Measurements from ENCODE around the gene ST7.

DNA sequence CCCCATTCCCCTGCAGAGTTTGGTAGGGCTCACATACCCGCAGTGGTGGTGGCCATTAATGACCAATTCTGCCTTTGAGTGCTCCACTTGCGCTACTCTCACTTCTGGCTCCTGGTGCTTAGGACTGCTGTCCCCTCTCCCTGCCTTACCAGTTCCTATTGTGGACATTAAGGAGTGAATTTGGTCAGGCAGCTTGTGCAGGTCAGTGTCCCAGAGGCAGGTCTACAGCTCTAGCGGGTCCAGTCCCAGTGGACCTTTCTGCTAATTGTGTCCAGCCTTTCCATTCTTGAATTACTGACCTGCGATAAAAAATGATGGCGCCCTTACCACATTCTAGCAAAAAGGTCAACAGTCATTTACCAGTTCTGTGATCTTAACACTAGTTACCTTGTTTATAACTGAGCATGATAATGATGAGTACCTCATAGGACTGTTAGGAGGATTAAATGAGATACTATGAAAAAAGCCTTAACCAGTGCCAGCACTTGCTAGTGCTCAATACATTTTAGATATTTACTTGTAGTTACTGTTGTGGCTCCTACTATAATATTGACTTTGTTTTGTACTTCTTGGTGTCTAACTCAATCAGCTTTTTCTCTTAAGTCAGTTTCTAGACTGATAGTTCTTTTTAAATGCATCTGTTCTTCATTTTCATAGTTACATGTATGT, 14.1 kb downstream of the ST7 start:
- no peak for TF ChIP-seq CTCF (CRISPR knock-in tag; IDR thresholded peaks at IDR 0.05)
- no peak for TF ChIP-seq ZC3H4 (CRISPR knock-in tag; IDR thresholded peaks at IDR 0.05; ENCODE audit: borderline replicate concordance)
- TF ChIP-seq, protein P1, sequence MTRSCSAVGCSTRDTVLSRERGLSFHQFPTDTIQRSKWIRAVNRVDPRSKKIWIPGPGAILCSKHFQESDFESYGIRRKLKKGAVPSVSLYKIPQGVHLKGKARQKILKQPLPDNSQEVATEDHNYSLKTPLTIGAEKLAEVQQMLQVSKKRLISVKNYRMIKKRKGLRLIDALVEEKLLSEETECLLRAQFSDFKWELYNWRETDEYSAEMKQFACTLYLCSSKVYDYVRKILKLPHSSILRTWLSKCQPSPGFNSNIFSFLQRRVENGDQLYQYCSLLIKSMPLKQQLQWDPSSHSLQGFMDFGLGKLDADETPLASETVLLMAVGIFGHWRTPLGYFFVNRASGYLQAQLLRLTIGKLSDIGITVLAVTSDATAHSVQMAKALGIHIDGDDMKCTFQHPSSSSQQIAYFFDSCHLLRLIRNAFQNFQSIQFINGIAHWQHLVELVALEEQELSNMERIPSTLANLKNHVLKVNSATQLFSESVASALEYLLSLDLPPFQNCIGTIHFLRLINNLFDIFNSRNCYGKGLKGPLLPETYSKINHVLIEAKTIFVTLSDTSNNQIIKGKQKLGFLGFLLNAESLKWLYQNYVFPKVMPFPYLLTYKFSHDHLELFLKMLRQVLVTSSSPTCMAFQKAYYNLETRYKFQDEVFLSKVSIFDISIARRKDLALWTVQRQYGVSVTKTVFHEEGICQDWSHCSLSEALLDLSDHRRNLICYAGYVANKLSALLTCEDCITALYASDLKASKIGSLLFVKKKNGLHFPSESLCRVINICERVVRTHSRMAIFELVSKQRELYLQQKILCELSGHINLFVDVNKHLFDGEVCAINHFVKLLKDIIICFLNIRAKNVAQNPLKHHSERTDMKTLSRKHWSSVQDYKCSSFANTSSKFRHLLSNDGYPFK (CRISPR knock-in tag; IDR thresholded peaks at IDR 0.05; ENCODE audit: borderline replicate concordance): no peak
- no peak for TF ChIP-seq ZNF563 (CRISPR knock-in tag; IDR thresholded peaks at IDR 0.05)
- TF ChIP-seq KDM6A (CRISPR knock-in tag; IDR thresholded peaks at IDR 0.05; ENCODE audit: low read depth): no peak
- no peak for TF ChIP-seq ESRRA (CRISPR knock-in tag; IDR thresholded peaks at IDR 0.05; ENCODE audit: low read depth)
- no peak for TF ChIP-seq YY1 (IDR thresholded peaks at IDR 0.05; ENCODE audit: insufficient read depth, insufficient replicate concordance, low read depth, low read length)
- TF ChIP-seq POLR2AphosphoS5 (IDR thresholded peaks at IDR 0.05; ENCODE audit: low read depth, low read length): no peak
